Measurements from ENCODE around the gene TMEM106C. TPM values are rescaled to one million over a fixed set of nuclear protein-coding genes. Genes with fewer than 3 reads are reported as not detected.

TMEM106C gene
- total RNA-seq, 1 experiment from 2014 or later, result 48.3 TPM

DNA sequence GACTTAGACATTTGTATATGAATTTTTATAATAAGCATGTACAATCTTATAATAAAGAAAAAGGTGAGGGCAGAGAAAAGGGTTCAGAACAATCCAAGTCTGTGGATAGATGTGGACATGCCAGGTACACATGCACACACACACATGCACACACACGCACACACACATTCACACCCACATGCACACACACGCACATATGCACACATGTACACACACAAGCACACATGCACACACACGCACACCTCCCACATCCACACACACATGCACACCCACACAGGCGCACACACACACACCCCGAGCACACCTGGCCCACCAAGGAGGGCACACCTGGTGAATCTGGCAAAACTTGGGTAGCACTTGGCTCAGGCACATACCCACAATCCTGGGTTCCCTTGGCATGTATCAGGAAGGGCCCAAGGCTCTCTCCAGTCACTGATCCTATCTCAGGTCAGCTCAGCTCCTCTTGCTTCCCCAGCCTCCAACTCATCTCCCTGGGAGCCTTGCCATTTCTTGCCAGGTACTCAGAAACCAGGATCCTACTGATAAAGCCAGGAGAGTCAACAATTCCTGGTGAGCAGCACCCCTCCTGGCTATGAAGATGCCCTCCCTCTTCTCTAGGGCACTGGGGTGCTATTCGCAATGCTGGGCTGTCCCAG is 18.6 kb upstream of the TMEM106C start:
- no peaks in the 10 kb centered on the region for H3K36me3 Mint-ChIP-seq
- H3K9me3 Mint-ChIP-seq, result no peaks in the 10 kb centered on the region
- H3K27me3 Mint-ChIP-seq (ENCODE audit: low read depth), result peaks cover 32% of the 10 kb centered on the region
- H3K27ac Mint-ChIP-seq, result no peak overlapping the region
- H3K4me1 Mint-ChIP-seq, result peaks cover 27% of the 10 kb centered on the region
- ATAC-seq (no peak), DNase-seq (ENCODE audit: low spot score) (no peak)
- TF ChIP-seq, protein P1, sequence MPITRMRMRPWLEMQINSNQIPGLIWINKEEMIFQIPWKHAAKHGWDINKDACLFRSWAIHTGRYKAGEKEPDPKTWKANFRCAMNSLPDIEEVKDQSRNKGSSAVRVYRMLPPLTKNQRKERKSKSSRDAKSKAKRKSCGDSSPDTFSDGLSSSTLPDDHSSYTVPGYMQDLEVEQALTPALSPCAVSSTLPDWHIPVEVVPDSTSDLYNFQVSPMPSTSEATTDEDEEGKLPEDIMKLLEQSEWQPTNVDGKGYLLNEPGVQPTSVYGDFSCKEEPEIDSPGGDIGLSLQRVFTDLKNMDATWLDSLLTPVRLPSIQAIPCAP (CRISPR knock-in tag; IDR thresholded peaks at IDR 0.05), result no peak
- TF ChIP-seq CDX4 (CRISPR knock-in tag; IDR thresholded peaks at IDR 0.05; ENCODE audit: borderline replicate concordance), result no peak
- TF ChIP-seq, protein P2, sequence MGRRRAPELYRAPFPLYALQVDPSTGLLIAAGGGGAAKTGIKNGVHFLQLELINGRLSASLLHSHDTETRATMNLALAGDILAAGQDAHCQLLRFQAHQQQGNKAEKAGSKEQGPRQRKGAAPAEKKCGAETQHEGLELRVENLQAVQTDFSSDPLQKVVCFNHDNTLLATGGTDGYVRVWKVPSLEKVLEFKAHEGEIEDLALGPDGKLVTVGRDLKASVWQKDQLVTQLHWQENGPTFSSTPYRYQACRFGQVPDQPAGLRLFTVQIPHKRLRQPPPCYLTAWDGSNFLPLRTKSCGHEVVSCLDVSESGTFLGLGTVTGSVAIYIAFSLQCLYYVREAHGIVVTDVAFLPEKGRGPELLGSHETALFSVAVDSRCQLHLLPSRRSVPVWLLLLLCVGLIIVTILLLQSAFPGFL (CRISPR knock-in tag; IDR thresholded peaks at IDR 0.05; ENCODE audit: borderline replicate concordance), result no peak
- no peak for TF ChIP-seq HMGXB4 (CRISPR knock-in tag; IDR thresholded peaks at IDR 0.05)
- TF ChIP-seq GABPB1 (CRISPR knock-in tag; IDR thresholded peaks at IDR 0.05), result no peak
- TF ChIP-seq JUN (CRISPR knock-in tag; IDR thresholded peaks at IDR 0.05), result no peak
- TF ChIP-seq, protein P3, sequence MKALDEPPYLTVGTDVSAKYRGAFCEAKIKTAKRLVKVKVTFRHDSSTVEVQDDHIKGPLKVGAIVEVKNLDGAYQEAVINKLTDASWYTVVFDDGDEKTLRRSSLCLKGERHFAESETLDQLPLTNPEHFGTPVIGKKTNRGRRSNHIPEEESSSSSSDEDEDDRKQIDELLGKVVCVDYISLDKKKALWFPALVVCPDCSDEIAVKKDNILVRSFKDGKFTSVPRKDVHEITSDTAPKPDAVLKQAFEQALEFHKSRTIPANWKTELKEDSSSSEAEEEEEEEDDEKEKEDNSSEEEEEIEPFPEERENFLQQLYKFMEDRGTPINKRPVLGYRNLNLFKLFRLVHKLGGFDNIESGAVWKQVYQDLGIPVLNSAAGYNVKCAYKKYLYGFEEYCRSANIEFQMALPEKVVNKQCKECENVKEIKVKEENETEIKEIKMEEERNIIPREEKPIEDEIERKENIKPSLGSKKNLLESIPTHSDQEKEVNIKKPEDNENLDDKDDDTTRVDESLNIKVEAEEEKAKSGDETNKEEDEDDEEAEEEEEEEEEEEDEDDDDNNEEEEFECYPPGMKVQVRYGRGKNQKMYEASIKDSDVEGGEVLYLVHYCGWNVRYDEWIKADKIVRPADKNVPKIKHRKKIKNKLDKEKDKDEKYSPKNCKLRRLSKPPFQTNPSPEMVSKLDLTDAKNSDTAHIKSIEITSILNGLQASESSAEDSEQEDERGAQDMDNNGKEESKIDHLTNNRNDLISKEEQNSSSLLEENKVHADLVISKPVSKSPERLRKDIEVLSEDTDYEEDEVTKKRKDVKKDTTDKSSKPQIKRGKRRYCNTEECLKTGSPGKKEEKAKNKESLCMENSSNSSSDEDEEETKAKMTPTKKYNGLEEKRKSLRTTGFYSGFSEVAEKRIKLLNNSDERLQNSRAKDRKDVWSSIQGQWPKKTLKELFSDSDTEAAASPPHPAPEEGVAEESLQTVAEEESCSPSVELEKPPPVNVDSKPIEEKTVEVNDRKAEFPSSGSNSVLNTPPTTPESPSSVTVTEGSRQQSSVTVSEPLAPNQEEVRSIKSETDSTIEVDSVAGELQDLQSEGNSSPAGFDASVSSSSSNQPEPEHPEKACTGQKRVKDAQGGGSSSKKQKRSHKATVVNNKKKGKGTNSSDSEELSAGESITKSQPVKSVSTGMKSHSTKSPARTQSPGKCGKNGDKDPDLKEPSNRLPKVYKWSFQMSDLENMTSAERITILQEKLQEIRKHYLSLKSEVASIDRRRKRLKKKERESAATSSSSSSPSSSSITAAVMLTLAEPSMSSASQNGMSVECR (CRISPR knock-in tag; IDR thresholded peaks at IDR 0.05; ENCODE audit: borderline replicate concordance), result no peak
- TF ChIP-seq ZNF416 (CRISPR knock-in tag; IDR thresholded peaks at IDR 0.05), result no peak
- no peak for TF ChIP-seq MYBL2 (CRISPR knock-in tag; IDR thresholded peaks at IDR 0.05)
- TF ChIP-seq ZNF121 (CRISPR knock-in tag; IDR thresholded peaks at IDR 0.05), result no peak
- no peak for TF ChIP-seq SMAD3 (CRISPR knock-in tag; IDR thresholded peaks at IDR 0.05; ENCODE audit: borderline replicate concordance)
- no peak for TF ChIP-seq SOX15 (CRISPR knock-in tag; IDR thresholded peaks at IDR 0.05)
- TF ChIP-seq, protein P4, sequence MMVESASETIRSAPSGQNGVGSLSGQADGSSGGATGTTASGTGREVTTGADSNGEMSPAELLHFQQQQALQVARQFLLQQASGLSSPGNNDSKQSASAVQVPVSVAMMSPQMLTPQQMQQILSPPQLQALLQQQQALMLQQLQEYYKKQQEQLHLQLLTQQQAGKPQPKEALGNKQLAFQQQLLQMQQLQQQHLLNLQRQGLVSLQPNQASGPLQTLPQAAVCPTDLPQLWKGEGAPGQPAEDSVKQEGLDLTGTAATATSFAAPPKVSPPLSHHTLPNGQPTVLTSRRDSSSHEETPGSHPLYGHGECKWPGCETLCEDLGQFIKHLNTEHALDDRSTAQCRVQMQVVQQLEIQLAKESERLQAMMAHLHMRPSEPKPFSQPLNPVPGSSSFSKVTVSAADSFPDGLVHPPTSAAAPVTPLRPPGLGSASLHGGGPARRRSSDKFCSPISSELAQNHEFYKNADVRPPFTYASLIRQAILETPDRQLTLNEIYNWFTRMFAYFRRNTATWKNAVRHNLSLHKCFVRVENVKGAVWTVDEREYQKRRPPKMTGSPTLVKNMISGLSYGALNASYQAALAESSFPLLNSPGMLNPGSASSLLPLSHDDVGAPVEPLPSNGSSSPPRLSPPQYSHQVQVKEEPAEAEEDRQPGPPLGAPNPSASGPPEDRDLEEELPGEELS (CRISPR knock-in tag; IDR thresholded peaks at IDR 0.05), result no peak
- TF ChIP-seq, protein P5, sequence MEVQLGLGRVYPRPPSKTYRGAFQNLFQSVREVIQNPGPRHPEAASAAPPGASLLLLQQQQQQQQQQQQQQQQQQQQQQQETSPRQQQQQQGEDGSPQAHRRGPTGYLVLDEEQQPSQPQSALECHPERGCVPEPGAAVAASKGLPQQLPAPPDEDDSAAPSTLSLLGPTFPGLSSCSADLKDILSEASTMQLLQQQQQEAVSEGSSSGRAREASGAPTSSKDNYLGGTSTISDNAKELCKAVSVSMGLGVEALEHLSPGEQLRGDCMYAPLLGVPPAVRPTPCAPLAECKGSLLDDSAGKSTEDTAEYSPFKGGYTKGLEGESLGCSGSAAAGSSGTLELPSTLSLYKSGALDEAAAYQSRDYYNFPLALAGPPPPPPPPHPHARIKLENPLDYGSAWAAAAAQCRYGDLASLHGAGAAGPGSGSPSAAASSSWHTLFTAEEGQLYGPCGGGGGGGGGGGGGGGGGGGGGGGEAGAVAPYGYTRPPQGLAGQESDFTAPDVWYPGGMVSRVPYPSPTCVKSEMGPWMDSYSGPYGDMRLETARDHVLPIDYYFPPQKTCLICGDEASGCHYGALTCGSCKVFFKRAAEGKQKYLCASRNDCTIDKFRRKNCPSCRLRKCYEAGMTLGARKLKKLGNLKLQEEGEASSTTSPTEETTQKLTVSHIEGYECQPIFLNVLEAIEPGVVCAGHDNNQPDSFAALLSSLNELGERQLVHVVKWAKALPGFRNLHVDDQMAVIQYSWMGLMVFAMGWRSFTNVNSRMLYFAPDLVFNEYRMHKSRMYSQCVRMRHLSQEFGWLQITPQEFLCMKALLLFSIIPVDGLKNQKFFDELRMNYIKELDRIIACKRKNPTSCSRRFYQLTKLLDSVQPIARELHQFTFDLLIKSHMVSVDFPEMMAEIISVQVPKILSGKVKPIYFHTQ (CRISPR knock-in tag; IDR thresholded peaks at IDR 0.05), result no peak
- TF ChIP-seq CREB1 (CRISPR knock-in tag; IDR thresholded peaks at IDR 0.05), result no peak
- TF ChIP-seq IRF2 (CRISPR knock-in tag; IDR thresholded peaks at IDR 0.05; ENCODE audit: borderline replicate concordance, low read depth), result no peak
- TF ChIP-seq MXD4 (CRISPR knock-in tag; IDR thresholded peaks at IDR 0.05; ENCODE audit: borderline replicate concordance), result no peak
- TF ChIP-seq ELF4 (CRISPR knock-in tag; IDR thresholded peaks at IDR 0.05; ENCODE audit: low read depth), result no peak
- no peak for TF ChIP-seq TP53 (CRISPR knock-in tag; IDR thresholded peaks at IDR 0.05)
- TF ChIP-seq KAT7 (CRISPR knock-in tag; IDR thresholded peaks at IDR 0.05; ENCODE audit: borderline replicate concordance), result no peak
- ChIA-PET CTCF (interaction anchor here (0.8 kb wide), 1 partner anchor 75 kb away, joined by 4 read pairs; no protein-coding TSS in a partner anchor), POLR2A (no interaction called here)
- no peak overlapping the region for H3K4me3 Mint-ChIP-seq
